Renal cortex interstitium (tissue), 11 donors: ENCODE data around the gene ITLN1. TPM values are rescaled to one million over a fixed set of nuclear protein-coding genes. Genes with fewer than 3 reads are reported as not detected.
"Not testable (repeated sequence)": the region's sequence is repeated elsewhere in the genome, so short reads cannot be mapped to it uniquely, and the experiment has no call there.

Experiments used
- DNase-seq, 11 donors: peaks; one replicate each; pipeline ENCODE4 v3.0.0-alpha.2; 2013; ENCODE audit warnings: low read depth in 9 of 11, low spot score in 4 of 11; ENCODE audit errors: extremely low read depth in 1 of 11
- polyA plus RNA-seq, 3 donors: library from polyadenylated mRNA; unstranded; fragments of 120-200 nt; gene quantifications; one replicate each; pipeline ENCODE4 v1.2.1, GENCODE V29; 2013; ENCODE audit not compliant: insufficient read length in 3 of 3

Gene ITLN1
- polyA plus RNA-seq, 3 donors, result 0.67 to 3.3 (median 1.5) TPM

- DNase-seq, result no peak
These were observed 3.9 kb upstream of the ITLN1 start for GRCh38 chr1:160888926-160889325.

DNA sequence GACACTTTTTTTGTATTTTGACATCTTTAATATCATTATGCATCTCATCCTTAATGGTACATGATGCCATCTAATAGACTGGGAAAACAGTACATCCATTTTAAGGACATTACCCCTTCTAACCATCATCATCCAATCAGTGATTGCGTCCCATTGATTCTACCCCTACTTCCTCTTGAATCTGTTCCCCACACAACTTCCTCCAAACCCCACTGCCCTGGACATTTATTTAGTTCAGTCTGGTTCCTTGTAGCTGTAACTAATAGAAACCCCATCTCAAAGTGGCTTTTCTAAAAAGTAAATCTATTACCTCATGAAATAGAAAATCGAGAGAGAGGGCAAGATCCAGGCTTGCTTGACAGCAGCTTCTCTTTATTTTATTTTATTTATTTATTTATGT, 2.1 kb upstream of the ITLN1 start:
- DNase-seq, result no peak

- no peak for DNase-seq
These were observed 401 bp downstream of the ITLN1 start for GRCh38 chr1:160884579-160884978.

GRCh38 chr1:160883581-160884513, 1.1 kb downstream of the ITLN1 start:
- DNase-seq, result no peak

GRCh38 chr1:160882582-160882981, 2.4 kb downstream of the ITLN1 start:
- DNase-seq, result no peak

GRCh38 chr1:160881264-160881663, 3.7 kb downstream of the ITLN1 start:
- DNase-seq, result not testable (repeated sequence)

DNA sequence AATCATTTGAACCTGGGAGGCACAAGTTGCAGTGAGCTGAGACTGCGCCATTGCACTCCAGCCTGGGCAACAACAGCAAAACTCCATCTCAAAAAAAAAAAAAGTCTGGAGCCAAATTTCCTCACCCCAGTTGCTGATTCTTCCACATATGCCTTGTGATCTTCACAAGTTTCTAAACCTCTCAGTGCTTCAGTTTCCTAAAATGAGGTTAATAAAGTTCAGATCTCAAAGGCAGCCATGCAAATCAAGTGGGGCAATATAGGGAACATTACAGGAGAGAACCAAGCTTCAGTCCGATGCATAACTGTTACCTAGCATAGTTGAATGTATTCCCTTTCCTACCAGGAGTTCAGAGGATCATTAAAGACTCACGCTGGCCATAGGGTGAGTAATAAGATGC, 4.8 kb downstream of the ITLN1 start:
- DNase-seq, result no peak

DNA sequence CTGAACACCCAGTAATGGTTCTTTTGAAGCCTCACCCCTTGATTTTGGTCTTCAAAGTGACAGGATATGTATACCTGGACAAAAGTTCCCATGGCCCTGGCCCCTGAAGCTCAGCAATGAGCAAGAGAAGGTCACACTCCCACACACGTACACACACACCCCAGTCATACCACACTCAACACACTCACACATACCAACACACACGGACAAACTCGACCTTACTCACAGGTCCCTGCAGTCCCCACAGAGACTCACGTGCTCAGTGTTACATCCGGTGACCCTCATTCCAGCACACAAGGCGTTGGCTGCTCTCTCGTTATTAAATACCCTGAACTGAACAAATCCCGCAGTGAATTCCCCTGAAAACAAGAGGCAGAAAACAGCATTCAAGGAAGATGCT, 5.9 kb downstream of the ITLN1 start:
- DNase-seq, result no peak

- no peak for DNase-seq
These were observed 7.8 kb downstream of the ITLN1 start for GRCh38 chr1:160877221-160877620.

- DNase-seq, result no peak
These were observed 8.7 kb downstream of the ITLN1 start for GRCh38 chr1:160876311-160876710.

DNA sequence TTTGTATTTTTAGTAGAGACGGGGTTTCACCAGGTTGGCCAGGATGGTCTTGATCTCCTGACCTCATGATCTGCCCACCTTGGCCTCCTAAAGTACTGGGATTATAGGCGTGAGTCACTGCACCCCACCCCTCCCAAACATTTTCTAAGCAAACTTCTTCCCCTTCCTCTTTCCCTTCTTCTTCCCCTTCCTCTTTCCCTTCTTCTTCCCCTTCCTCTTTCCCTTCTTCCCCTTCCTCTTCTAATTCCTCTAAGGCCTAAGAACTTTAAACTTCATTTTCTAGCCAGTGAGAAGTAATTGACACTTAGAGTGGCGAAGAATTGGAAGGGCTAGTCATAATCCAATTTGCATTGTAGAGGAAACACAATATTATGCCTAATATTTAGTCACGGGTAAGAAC, 9.4 kb downstream of the ITLN1 start:
- not testable (repeated sequence) for DNase-seq

- no peak for DNase-seq
These were observed 10.0 kb downstream of the ITLN1 start for GRCh38 chr1:160874935-160875334.

- DNase-seq, result no peak
These were observed 16.8 kb downstream of the ITLN1 start for GRCh38 chr1:160868141-160868540.

GRCh38 chr1:160867651-160868050, 17.3 kb downstream of the ITLN1 start:
- not testable (repeated sequence) for DNase-seq

GRCh38 chr1:160866695-160867260, 18.2 kb downstream of the ITLN1 start:
- no peak for DNase-seq

GRCh38 chr1:160866001-160866694, 18.8 kb downstream of the ITLN1 start:
- no peak for DNase-seq

- no peak for DNase-seq
These were observed 19.6 kb downstream of the ITLN1 start for GRCh38 chr1:160865337-160865736.

GRCh38 chr1:160864173-160864572, 20.8 kb downstream of the ITLN1 start:
- no peak for DNase-seq

DNA sequence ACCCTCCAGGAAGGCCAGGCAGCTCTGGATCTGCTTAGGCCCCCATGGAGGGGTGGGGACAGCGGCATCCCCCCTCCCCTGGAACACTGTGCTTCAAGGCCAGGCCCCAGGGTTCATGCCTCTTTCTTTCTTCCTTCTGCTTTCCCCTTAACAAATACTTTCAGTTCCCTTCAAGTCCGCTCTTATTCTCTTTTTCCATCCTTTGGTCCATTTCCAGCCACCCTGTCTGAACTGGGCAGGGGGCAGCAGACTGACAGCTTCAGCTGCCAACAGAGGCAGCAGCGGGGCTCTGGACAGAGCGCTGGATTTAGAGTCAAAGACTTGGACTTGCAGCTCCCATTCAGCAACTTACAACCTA, 21.2 kb downstream of the ITLN1 start:
- no peak for DNase-seq
